B cell (primary cell): Measurements from ENCODE around the gene NGEF.

Source experiments
- EZH2 ChIP-seq: IDR thresholded peaks from 2 replicates; pipeline ENCODE4 v1.6.1; 2012; ENCODE audit warnings: borderline replicate concordance, low read depth, mild to moderate bottlenecking, moderate library complexity, low read length; ENCODE audit not compliant: insufficient read depth, poor library complexity, severe bottlenecking
- TF ChIP-seq, protein P1 (sequence below): fragments of 200-600 bp; IDR thresholded peaks from one replicate; pipeline ENCODE4 v1.8.0; 2022; ENCODE audit warnings: antibody characterized with exemption, mild to moderate bottlenecking

DNA sequence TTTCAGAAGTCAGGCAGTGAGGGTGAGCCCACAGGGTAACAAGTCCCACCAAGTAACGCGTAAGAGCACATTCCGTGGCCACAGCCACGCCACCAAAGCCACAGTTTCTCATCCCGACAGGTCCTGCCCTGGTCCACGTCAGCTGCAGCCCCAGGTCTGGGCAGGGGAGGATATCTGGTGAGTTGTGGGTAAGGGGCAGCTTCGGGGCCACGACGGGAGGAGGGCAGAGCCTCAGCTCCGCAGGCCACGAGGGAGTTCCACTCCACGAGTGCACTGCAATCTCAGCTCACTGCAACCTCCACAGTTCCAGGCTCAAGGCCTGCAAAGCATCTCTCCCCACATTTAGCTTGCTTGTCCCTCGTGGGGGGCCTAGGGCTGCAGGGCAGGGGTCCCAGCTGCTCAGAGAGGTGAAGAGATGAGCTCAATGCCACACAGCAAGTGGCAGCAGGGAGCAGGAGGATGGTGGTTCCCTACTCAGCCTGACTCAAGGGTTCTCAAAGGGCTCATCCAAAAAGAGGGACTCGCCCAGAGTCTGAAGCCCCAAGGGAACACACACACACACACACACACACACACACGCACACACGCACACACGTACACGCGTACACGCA lies 130.4 kb downstream of the NGEF start:
- TF ChIP-seq, protein P1, sequence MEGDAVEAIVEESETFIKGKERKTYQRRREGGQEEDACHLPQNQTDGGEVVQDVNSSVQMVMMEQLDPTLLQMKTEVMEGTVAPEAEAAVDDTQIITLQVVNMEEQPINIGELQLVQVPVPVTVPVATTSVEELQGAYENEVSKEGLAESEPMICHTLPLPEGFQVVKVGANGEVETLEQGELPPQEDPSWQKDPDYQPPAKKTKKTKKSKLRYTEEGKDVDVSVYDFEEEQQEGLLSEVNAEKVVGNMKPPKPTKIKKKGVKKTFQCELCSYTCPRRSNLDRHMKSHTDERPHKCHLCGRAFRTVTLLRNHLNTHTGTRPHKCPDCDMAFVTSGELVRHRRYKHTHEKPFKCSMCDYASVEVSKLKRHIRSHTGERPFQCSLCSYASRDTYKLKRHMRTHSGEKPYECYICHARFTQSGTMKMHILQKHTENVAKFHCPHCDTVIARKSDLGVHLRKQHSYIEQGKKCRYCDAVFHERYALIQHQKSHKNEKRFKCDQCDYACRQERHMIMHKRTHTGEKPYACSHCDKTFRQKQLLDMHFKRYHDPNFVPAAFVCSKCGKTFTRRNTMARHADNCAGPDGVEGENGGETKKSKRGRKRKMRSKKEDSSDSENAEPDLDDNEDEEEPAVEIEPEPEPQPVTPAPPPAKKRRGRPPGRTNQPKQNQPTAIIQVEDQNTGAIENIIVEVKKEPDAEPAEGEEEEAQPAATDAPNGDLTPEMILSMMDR = no peak
- no peak for TF ChIP-seq EZH2
